Lung (tissue), 12 donors: ENCODE results near the gene LMF1. TPM values are rescaled to one million over a fixed set of nuclear protein-coding genes. Genes with fewer than 3 reads are reported as not detected.

Experiments used
- ATAC-seq: fragments of 200-7000 bp; cut with Tn5 transposase; one replicate; pipeline ENCODE4 v1.9.1; 2020; ENCODE audit warnings: moderate number of reproducible peaks; ENCODE audit not compliant: insufficient read depth, low FRiP score
- DNase-seq, 3 donors: peaks; one replicate each; pipeline ENCODE4 v3.0.0-alpha.2; 2013 to 2017
- H3K27ac ChIP-seq, 2 donors: one replicate each; pipeline ENCODE4 v1.5.1; 2013; ENCODE audit warnings: mild to moderate bottlenecking in 2 of 2, moderate library complexity in 2 of 2, control low read depth in 1 of 2, inconsistent platforms in 1 of 2, low read depth in 1 of 2, low read length in 1 of 2
- H3K27me3 ChIP-seq, 3 donors: one replicate each; pipeline ENCODE4 v1.5.1; 2013; ENCODE audit warnings: low read length in 2 of 3; ENCODE audit not compliant: control insufficient read depth in 3 of 3, insufficient read depth in 3 of 3
- H3K36me3 ChIP-seq, 4 donors: one replicate each; pipeline ENCODE4 v1.5.1; 2013; ENCODE audit warnings: low read length in 4 of 4, mild to moderate bottlenecking in 1 of 4, moderate library complexity in 1 of 4; ENCODE audit not compliant: control insufficient read depth in 4 of 4, insufficient read depth in 4 of 4
- H3K4me1 ChIP-seq, 5 donors: one replicate each; pipeline ENCODE4 v1.5.1; 2013; ENCODE audit warnings: low read length in 5 of 5, mild to moderate bottlenecking in 2 of 5, moderate library complexity in 1 of 5; ENCODE audit not compliant: control insufficient read depth in 5 of 5, insufficient read depth in 5 of 5
- H3K4me3 ChIP-seq: one replicate; pipeline ENCODE4 v1.5.1; 2013; ENCODE audit warnings: mild to moderate bottlenecking, control low read depth, moderate library complexity
- H3K9ac ChIP-seq, 2 donors: one replicate each; pipeline ENCODE4 v1.5.1; 2013; ENCODE audit warnings: low read length in 2 of 2, control low read depth in 1 of 2; ENCODE audit not compliant: insufficient read depth in 1 of 2
- H3K9me3 ChIP-seq, 4 donors: one replicate each; pipeline ENCODE4 v1.5.1; 2013; ENCODE audit warnings: low read length in 3 of 4, mild to moderate bottlenecking in 1 of 4, moderate library complexity in 1 of 4; ENCODE audit not compliant: control insufficient read depth in 4 of 4, insufficient read depth in 3 of 4
- WGBS, 2 donors: extraction: QIAGEN DNeasy Blood & Tissue Kit; methylation state at CpG; one replicate each; pipeline ENCODE4 v1.1.7; 2013; 5-methylcytosine and 5-hydroxymethylcytosine counted together
- polyA plus RNA-seq, 2 donors: library from polyadenylated mRNA; stranded (reverse); fragments of 200-250 nt; gene quantifications; one replicate each; pipeline ENCODE4 v1.2.1, GENCODE V29; 2013
- total RNA-seq, 2 donors: library from RNA; depleted of rRNA in 1 of 2; stranded (reverse); fragments of >200 nt in 1 of 2; gene quantifications; one replicate each; pipeline ENCODE4 v1.2.1, GENCODE V29; 2014 to 2021
- TF ChIP-seq, protein P1 (sequence below): IDR thresholded peaks from 2 replicates; pipeline ENCODE4 v1.5.1; 2012; ENCODE audit warnings: mild to moderate bottlenecking; ENCODE audit errors: control extremely low read depth, extremely low read depth
- donor health status: control.
- donor health status: control.
- donor health status: Bipolar disorder and iron deficiency.
- donor health status: healthy.
- donor health status: DM: yes; HTN: yes; CAD: no.

The LMF1 gene
- total and polyA plus RNA-seq, 4 donors, result 9.1 to 23.7 (median 20.6) TPM

DNA sequence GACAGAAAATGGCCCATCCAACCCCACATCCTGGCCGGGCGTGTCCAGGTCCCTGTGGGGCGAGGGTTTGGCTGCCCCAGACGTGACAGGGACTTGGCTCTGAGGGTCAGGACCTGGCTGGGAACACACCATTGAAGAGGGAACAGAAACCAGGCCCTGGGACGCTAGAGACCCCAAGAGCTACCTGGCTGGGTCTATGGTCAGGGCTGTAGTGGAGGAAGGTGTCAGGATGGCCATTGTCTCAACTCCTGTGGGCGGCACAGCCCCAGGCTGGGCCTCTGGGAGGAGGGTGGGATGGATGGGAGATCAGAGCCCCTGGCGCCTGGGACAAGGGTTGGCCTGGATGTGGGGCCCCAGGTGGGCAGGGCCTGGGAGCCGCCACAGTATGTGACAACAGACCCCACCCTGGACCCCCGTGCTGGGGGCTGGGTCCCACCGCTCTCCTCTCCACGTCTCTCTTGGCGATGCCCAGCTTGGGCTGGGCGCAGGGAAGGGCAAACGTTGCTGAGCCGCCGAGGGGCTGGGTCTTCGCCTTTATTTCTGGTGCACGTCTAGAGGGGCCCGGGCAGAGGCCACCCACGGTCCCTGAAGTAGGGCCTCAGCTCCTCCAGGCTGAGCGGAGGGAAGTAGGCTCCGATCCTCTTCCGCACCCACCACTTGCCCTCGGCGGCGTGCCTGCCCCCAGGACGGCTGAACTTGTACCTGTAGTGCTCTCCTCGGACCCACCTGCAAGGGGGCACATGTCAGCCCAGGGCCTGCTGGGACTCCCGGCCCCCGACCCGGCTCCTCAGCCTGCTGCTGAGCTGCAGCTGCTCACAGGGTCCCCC lies 116.6 kb downstream of the LMF1 start:
- Histone ChIP-seq H3K9ac (no peak overlapping the region), H3K36me3 (peaks cover 0 to 3% (median under 1%) of the 10 kb centered on the region in 4 donors), H3K27me3 (no peaks in the 10 kb centered on the region), H3K27ac (no peak overlapping the region), H3K4me3 (no peak overlapping the region), H3K4me1 (no peaks in the 10 kb centered on the region), H3K9me3 (peaks cover 0 to 11% (median 0%) of the 10 kb centered on the region in 4 donors)
- WGBS, 2 donors, result 93 to 95% methylated on average over 30 to 31 of the region's 31 CpGs
- ATAC-seq (no peak), DNase-seq (no peak)
- TF ChIP-seq, protein P1, sequence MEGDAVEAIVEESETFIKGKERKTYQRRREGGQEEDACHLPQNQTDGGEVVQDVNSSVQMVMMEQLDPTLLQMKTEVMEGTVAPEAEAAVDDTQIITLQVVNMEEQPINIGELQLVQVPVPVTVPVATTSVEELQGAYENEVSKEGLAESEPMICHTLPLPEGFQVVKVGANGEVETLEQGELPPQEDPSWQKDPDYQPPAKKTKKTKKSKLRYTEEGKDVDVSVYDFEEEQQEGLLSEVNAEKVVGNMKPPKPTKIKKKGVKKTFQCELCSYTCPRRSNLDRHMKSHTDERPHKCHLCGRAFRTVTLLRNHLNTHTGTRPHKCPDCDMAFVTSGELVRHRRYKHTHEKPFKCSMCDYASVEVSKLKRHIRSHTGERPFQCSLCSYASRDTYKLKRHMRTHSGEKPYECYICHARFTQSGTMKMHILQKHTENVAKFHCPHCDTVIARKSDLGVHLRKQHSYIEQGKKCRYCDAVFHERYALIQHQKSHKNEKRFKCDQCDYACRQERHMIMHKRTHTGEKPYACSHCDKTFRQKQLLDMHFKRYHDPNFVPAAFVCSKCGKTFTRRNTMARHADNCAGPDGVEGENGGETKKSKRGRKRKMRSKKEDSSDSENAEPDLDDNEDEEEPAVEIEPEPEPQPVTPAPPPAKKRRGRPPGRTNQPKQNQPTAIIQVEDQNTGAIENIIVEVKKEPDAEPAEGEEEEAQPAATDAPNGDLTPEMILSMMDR, result no peak

DNA sequence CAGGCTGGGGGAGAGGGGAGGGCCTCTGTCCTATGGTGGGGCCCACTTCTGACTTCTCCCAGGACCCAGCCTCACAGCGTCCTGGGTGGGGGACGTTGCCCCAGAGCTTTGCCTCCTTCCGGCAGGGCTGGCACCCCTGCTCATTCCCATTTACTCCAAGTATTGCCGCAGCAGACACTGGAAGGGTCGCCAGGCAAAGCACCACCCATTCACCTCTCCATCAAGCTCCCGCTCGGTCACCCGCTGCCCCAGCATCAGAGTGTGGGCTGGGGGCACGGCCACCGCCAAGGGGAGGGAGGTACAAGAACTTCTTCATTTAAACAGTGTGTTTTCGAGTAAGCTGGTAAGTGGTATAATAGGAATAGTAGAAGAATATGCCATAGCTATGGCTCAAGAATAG lies 117.5 kb downstream of the LMF1 start:
- Histone ChIP-seq H3K27me3 (no peaks in the 10 kb centered on the region), H3K9me3 (peaks cover 0 to 11% (median 2%) of the 10 kb centered on the region in 4 donors), H3K9ac (no peak overlapping the region), H3K36me3 (peaks cover 0 to 3% (median under 1%) of the 10 kb centered on the region in 4 donors), H3K4me1 (no peaks in the 10 kb centered on the region), H3K27ac (no peak overlapping the region), H3K4me3 (no peak overlapping the region)
- TF ChIP-seq, protein P1, result no peak
- 89 to 93% methylated on average over 11 of the region's 11 CpGs for WGBS, 2 donors
- ATAC-seq, result no peak
- no peak for DNase-seq

DNA sequence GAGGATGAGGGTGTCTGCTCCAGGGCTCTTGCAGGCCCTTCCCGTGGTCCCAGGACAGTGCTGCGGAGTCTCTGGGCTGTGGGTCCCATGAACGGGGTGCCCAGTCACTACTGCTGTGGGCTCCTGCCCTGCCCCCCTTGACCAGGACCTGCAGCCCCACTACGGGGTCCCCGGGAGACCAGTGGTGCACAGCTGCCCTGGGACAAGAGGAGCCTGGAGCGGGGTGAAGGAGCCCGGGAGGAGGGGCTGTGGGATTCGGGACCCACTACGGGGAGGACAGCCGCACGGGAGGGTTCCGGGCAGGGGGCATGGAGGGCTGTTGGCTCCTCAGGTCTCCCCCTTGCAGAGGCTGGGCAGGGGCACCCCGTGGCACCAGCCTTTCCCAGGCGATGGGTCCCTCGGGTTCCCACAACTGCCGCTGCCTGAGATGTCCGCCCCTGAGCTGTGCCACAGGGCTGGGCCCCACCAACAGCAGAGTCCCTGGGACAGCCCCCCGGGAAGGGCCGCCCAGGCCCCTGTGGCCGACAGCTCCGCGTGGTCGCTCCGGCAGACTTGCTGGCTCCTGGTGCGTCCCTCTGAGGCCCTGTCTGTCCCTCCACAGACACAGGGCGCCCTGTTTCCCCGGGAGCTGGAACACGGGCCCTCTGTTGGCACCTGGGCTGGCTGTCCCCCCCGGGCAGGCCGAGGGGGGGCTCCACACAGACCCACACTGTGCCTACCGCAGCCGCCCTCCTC lies 118.2 kb downstream of the LMF1 start:
- Histone ChIP-seq H3K4me1 (no peaks in the 10 kb centered on the region), H3K27me3 (no peaks in the 10 kb centered on the region), H3K9me3 (peaks cover 0 to 11% (median 3%) of the 10 kb centered on the region in 4 donors), H3K9ac (no peak overlapping the region), H3K27ac (no peak overlapping the region), H3K4me3 (no peak overlapping the region), H3K36me3 (peaks cover 0 to 3% (median under 1%) of the 10 kb centered on the region in 4 donors)
- TF ChIP-seq, protein P1, result no peak
- 91 to 92% methylated on average over 28 to 32 of the region's 32 CpGs for WGBS, 2 donors
- DNase-seq (no peak), ATAC-seq (no peak)
